Thoracic aorta (tissue), 2 donors: ENCODE measurements around the gene NAXD. TPM values are rescaled to one million over a fixed set of nuclear protein-coding genes. Genes with fewer than 3 reads are reported as not detected.

ENCODE experiments used
- ATAC-seq: fragments of 150-250 bp; one replicate; pipeline ENCODE4 v1.8.0; 2017; ENCODE audit warnings: low read depth; ENCODE audit not compliant: insufficient number of reproducible peaks, low FRiP score
- DNase-seq: peaks from one replicate; pipeline ENCODE4 v3.0.0-alpha.2; 2020; ENCODE audit warnings: low spot score
- H3K27ac ChIP-seq, 2 donors: fragments of 200-600 bp; sonication (generic); 1 replicate in 1 of 2; 2 replicates in 1 of 2; pipeline ENCODE4 v1.5.1; 2016; ENCODE audit warnings: mild to moderate bottlenecking in 2 of 2, moderate library complexity in 2 of 2
- H3K27me3 ChIP-seq: fragments of 200-600 bp; sonication (generic); replicated peaks from 2 replicates; pipeline ENCODE4 v1.6.0; 2016; ENCODE audit warnings: mild to moderate bottlenecking; ENCODE audit not compliant: insufficient read depth
- H3K36me3 ChIP-seq: fragments of 200-600 bp; sonication (generic); one replicate; pipeline ENCODE4 v1.5.1; 2016
- H3K4me1 ChIP-seq, 2 donors: fragments of 200-600 bp; sonication (generic); 1 replicate in 1 of 2; 2 replicates in 1 of 2; pipeline versions ENCODE4 v1.5.1 to v1.6.0; 2016; ENCODE audit warnings: low read depth in 2 of 2, mild to moderate bottlenecking in 1 of 2; ENCODE audit not compliant: control insufficient read depth in 1 of 2
- H3K4me3 ChIP-seq: fragments of 200-600 bp; sonication (generic); 2 replicates; pipeline ENCODE4 v1.5.1; 2016; ENCODE audit warnings: mild to moderate bottlenecking
- H3K9me3 ChIP-seq: fragments of 200-600 bp; sonication (generic); 2 replicates; pipeline ENCODE4 v1.5.1; 2016
- CTCF ChIP-seq: fragments of 200-600 bp; sonication (generic); IDR thresholded peaks from one replicate; pipeline ENCODE4 v1.5.1; 2019; ENCODE audit warnings: antibody characterized with exemption
- total RNA-seq, 2 donors: library from RNA; depleted of rRNA; stranded (reverse); fragments of >200 nt; gene quantifications; one replicate each; pipeline versions ENCODE4 v1.1.0 to v1.2.3, GENCODE V29; 2016

Gene NAXD
- total RNA-seq, 2 donors from 2014 or later, result 24.9 to 31.4 TPM

GRCh38 chr13:110571896-110572777 is 43.2 kb upstream of the NAXD start:
- H3K4me1 ChIP-seq, result peaks cover 0 to 5% of the 10 kb centered on the region in 2 donors
- no peak overlapping the region for H3K27ac ChIP-seq
- no peaks in the 10 kb centered on the region for H3K36me3 ChIP-seq
- ATAC-seq (no peak), DNase-seq (no peak)
- no peak overlapping the region for H3K4me3 ChIP-seq
- no peak for TF ChIP-seq CTCF
- H3K27me3 ChIP-seq, result no peaks in the 10 kb centered on the region
- H3K9me3 ChIP-seq, result no peaks in the 10 kb centered on the region

DNA sequence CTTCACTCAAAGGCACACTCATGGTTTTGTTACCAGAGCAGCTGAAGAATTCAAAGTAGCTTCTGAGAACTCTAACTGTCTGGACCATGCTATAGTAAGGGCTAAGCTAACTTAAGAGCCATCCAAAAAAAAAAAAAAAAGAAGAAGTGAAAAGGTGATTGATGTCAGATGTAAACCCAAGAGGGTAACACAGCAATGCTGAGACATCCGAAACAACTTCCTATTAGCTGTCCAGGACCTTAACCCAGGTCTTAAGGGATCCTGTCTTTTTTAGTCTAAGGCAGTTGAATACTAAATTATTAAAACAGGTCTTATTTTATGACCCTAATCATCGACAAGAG is 42.6 kb upstream of the NAXD start:
- H3K4me1 ChIP-seq, result peaks cover 0 to 5% of the 10 kb centered on the region in 2 donors
- H3K36me3 ChIP-seq, result no peaks in the 10 kb centered on the region
- H3K9me3 ChIP-seq, result no peaks in the 10 kb centered on the region
- H3K4me3 ChIP-seq, result no peak overlapping the region
- no peaks in the 10 kb centered on the region for H3K27me3 ChIP-seq
- ATAC-seq, result no peak
- no peak for DNase-seq
- no peak for TF ChIP-seq CTCF
- H3K27ac ChIP-seq, result no peak overlapping the region

GRCh38 chr13:110574161-110574560 is 41.2 kb upstream of the NAXD start:
- no peaks in the 10 kb centered on the region for H3K9me3 ChIP-seq
- no peaks in the 10 kb centered on the region for H3K36me3 ChIP-seq
- no peak overlapping the region for H3K27ac ChIP-seq
- DNase-seq (no peak), ATAC-seq (no peak)
- peaks cover 0 to 5% of the 10 kb centered on the region in 2 donors for H3K4me1 ChIP-seq
- no peaks in the 10 kb centered on the region for H3K27me3 ChIP-seq
- no peak for TF ChIP-seq CTCF
- H3K4me3 ChIP-seq, result no peak overlapping the region

DNA sequence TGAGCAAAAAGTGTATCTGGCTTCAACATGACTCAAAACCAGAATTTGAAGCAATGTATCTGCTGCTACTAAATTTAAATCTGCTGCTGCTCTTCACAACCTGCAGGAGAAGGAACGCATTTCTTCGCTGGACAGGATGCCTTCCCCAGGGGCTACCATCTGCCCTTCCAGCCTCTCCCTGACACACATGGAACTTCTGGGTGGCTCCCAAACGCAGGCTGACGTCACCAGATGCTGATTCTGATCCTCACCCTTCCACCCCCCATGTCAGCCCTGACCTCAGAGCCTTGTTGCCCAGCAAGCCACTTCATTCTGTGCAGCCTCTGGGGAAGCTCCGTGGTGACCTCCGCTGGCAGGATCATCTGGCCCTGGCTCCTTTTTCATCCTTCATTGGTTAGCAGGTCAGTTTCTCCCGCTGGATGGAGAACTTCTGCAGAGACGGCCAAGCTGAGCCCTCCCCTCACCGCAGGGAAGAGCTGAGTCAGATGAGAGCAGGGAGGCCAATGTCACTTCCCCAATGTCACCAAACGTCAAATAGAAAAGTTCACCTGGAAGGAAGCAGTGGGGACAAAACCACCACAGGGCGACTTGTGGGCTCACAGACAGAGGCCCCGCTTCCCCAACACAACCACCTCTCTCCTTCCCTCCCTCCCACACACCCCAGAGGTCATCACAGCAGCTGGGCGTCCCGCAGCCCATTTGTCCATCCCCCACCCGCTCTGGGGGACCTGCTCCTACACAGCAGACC is 39.8 kb upstream of the NAXD start:
- DNase-seq, result no peak

More for the DNA sequence above, 39.8 kb upstream of the NAXD start:
- Histone ChIP-seq H3K27me3 (no peaks in the 10 kb centered on the region), H3K4me1 (peaks cover 0 to 5% of the 10 kb centered on the region in 2 donors), H3K4me3 (no peak overlapping the region), H3K27ac (no peak overlapping the region), H3K9me3 (no peaks in the 10 kb centered on the region), H3K36me3 (no peaks in the 10 kb centered on the region)
- ATAC-seq, result no peak
- no peak for TF ChIP-seq CTCF
